Neural cell (in vitro differentiated cells): ENCODE data around the gene ARHGAP45.

Experiments
- EP300 ChIP-seq: fragments of 450-650 bp; conservative IDR thresholded peaks from 2 replicates; pipeline ENCODE4 v1.6.1; 2014; ENCODE audit warnings: antibody characterized with exemption, mild to moderate bottlenecking, moderate library complexity; ENCODE audit not compliant: poor library complexity, severe bottlenecking
- EZH2 ChIP-seq: fragments of 200-600, 300-800 bp; shearing (Covaris generic), sonication (generic); IDR thresholded peaks from 2 replicates; pipeline ENCODE4 v1.6.1; 2014; ENCODE audit warnings: antibody characterized with exemption, low read length, borderline replicate concordance, mild to moderate bottlenecking; ENCODE audit not compliant: insufficient read depth, poor library complexity, severe bottlenecking
- RAD21 ChIP-seq: fragments of 450-650 bp; conservative IDR thresholded peaks from 2 replicates; pipeline ENCODE4 v1.6.1; 2014; ENCODE audit warnings: antibody characterized with exemption, mild to moderate bottlenecking, moderate library complexity
- TF ChIP-seq, protein P1 (sequence below): IDR thresholded peaks from 2 replicates; pipeline ENCODE4 v1.6.1; 2012; ENCODE audit warnings: borderline replicate concordance
- TF ChIP-seq, protein P2 (sequence below): fragments of 450-650 bp; IDR thresholded peaks from 2 replicates; pipeline ENCODE4 v1.5.1; 2014; ENCODE audit warnings: antibody characterized with exemption, mild to moderate bottlenecking, moderate library complexity; ENCODE audit not compliant: poor library complexity, severe bottlenecking

GRCh38 chr19:1109697-1110671, 43.0 kb downstream of the ARHGAP45 start:
- TF ChIP-seq, protein P1, sequence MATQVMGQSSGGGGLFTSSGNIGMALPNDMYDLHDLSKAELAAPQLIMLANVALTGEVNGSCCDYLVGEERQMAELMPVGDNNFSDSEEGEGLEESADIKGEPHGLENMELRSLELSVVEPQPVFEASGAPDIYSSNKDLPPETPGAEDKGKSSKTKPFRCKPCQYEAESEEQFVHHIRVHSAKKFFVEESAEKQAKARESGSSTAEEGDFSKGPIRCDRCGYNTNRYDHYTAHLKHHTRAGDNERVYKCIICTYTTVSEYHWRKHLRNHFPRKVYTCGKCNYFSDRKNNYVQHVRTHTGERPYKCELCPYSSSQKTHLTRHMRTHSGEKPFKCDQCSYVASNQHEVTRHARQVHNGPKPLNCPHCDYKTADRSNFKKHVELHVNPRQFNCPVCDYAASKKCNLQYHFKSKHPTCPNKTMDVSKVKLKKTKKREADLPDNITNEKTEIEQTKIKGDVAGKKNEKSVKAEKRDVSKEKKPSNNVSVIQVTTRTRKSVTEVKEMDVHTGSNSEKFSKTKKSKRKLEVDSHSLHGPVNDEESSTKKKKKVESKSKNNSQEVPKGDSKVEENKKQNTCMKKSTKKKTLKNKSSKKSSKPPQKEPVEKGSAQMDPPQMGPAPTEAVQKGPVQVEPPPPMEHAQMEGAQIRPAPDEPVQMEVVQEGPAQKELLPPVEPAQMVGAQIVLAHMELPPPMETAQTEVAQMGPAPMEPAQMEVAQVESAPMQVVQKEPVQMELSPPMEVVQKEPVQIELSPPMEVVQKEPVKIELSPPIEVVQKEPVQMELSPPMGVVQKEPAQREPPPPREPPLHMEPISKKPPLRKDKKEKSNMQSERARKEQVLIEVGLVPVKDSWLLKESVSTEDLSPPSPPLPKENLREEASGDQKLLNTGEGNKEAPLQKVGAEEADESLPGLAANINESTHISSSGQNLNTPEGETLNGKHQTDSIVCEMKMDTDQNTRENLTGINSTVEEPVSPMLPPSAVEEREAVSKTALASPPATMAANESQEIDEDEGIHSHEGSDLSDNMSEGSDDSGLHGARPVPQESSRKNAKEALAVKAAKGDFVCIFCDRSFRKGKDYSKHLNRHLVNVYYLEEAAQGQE = no peak
- no peak for TF ChIP-seq EZH2
- no peak for TF ChIP-seq RAD21
- TF ChIP-seq, protein P2, sequence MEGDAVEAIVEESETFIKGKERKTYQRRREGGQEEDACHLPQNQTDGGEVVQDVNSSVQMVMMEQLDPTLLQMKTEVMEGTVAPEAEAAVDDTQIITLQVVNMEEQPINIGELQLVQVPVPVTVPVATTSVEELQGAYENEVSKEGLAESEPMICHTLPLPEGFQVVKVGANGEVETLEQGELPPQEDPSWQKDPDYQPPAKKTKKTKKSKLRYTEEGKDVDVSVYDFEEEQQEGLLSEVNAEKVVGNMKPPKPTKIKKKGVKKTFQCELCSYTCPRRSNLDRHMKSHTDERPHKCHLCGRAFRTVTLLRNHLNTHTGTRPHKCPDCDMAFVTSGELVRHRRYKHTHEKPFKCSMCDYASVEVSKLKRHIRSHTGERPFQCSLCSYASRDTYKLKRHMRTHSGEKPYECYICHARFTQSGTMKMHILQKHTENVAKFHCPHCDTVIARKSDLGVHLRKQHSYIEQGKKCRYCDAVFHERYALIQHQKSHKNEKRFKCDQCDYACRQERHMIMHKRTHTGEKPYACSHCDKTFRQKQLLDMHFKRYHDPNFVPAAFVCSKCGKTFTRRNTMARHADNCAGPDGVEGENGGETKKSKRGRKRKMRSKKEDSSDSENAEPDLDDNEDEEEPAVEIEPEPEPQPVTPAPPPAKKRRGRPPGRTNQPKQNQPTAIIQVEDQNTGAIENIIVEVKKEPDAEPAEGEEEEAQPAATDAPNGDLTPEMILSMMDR = no peak
- TF ChIP-seq EP300 = no peak
